ENCODE results near the gene IMMP2L.
A peak's percentile ranks its signal among the peaks of the same experiment; 100 is the strongest.
"Not testable (repeated sequence)": the region's sequence is repeated elsewhere in the genome, so short reads cannot be mapped to it uniquely, and the experiment has no call there.

The IMMP2L gene

DNA sequence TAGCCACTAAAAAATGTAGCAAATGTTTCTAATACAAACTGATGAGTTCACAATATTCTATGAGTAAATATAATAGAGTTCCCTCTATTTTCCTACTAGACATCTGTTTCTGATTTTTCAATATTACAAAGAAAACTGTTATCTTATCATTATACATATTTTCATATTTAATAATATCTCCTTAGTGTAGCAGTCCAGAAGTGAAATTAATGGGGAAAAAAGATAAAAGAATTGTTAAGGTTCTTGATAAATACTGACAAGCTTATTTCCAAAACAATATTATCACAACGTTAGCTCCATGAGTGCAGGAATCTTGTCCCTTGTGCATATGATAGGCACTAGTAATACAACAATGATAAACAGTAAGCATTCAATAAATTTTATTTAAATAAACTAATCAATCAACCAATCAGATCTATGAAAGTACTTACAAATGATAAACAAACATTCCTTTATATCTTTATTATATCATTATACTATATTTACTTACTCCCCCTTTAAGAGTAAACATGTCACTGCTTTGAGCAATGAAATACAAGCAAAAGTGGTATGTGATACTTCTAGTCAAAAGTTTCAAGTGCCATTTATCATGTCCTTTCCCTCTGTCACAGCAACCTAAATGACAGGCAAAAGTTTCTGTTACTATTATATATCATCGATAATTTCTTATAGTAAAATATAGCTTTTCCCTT is 103.1 kb downstream of the IMMP2L start:
- no peak for DNase-seq

DNA sequence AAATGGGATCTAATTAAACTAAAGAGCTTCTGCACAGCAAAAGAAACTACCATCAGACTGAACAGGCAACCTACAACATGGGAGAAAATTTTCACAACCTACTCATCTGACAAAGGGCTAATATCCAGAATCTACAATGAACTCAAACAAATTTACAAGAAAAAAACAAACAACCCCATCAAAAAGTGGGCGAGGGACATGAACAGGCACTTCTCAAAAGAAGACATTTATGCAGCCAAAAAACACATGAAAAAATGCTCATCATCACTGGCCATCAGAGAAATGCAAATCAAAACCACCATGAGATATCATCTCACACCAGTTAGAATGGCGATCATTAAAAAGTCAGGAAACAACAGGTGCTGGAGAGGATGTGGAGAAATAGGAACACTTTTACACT is 111.6 kb downstream of the IMMP2L start:
- not testable (repeated sequence) for DNase-seq

DNA sequence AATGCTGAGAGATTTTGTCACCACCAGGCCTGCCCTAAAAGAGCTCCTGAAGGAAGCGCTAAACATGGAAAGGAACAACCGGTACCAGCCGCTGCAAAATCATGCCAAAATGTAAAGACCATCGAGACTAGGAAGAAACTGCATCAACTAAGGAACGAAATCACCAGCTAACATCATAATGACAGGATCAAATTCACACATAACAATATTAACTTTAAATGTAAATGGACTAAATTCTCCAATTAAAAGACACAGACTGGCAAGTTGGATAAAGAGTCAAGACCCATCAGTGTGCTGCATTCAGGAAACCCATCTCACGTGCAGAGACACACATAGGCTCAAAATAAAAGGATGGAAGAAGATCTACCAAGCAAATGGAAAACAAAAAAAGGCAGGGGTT is 114.8 kb downstream of the IMMP2L start:
- not testable (repeated sequence) for DNase-seq

DNA sequence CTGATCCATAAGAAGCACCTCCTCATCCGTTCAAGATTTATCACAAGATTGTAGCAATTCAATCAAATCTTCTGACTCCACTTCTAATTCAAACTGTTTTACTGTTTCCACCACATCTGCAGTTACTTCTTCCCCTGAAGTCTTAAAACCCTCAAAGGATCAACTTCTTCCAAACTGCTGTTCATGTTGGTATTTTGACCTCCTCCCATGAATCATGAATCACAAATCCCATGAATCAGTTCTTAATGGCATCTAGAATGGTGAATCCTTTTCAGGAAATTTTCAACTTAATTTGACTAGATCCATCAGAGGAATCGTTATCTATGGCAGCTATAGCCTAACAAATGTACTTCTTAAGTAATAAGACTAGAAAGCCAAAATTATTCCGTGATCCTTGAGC is 122.3 kb downstream of the IMMP2L start:
- DNase-seq = no peak

DNA sequence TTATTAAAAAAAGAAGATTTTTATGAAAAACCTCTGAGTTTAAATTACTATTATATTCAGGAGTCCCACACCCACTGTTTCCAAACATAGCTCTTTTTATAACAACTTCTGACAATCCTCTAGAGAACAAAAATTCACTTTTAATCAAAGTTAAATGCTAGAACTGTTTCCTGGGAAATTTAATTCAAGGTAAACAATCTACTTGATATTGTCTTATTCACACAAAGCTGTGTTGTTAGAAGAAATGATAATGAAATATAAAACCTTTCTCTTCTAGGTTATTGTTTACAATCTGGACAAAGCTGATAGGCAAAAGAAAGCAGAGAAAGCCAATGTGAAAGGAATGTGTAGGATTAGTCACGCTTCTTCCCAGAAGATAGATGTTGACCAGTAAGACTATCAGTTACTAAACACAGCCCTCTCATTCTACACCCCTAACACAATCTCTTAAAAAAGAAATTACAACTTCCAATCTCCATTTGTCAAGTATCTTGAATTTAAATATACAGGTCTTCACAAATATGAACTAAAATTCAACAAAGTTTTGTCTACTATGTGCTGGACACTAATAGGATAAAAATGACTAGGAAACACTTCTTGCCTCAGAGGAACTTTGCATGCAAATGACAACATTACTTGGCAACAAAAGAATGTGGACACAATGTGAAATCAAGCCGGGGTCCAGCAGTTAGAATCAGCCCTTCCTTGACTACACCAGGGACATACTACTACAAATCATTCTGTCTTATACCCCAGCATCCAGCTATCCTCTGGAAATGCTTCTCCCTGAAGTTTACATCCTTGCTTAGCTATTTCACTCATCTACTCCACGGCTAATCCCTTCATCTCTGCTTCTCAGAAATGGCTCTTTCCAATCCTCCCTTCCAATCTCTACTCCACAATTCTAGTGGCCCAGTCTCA is 123.7 kb downstream of the IMMP2L start:
- DNase-seq = no peak

DNA sequence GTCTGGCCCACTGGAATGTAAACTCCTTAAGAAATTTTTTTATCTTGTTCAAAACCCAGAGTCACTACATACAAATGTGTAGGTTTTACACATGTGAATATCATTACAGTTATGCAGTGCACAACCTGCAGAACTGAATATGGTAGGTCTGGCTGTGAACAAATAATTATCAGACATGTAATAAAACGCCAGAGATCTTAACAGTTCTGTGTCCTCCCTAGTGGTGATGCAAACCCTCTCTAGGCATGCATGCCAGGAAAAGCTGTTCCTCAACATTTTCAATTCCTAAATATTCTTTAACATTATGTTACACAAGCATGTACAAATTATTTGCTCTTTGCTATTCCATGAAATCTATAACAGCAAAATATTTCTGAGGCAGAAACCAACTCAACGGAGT is 124.6 kb downstream of the IMMP2L start:
- no peak for DNase-seq

DNA sequence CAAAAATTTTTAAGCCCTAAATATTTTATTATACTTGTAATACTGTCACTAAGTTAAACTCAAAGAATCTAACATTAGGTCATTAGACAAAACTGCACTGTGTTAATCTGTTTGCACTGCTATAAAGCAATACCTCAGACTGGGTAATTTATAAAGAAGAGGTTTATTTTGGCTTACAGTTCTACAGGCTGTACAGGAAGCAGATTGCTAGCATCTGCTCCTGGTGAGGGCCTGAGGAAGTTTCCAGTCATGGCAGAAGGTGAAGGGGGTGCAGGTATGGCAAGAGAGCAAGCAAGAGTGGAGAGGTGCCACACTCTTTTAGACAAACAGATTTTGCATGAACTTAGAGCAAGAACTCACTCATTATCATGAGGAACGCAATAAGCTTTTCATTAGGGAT is 125.7 kb downstream of the IMMP2L start:
- no peak for DNase-seq

DNA sequence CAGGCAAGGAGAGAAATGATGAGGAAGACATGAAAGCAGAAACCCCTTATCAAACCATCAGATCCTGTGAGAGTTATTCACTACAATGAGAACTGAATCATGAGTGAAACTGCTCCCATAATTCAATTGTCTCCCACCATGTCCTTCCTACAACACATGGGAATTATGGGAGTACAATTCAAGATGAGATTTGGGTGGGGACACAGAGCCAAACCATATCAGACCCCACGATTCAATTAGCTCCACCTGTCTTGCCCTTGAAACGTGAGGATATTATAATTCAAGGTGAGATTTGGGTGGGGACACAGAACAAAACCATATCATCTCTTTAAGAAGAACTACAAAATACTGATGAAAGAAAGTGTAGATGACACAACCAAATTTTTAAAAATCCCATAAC is 128.9 kb downstream of the IMMP2L start:
- no peak for DNase-seq

DNA sequence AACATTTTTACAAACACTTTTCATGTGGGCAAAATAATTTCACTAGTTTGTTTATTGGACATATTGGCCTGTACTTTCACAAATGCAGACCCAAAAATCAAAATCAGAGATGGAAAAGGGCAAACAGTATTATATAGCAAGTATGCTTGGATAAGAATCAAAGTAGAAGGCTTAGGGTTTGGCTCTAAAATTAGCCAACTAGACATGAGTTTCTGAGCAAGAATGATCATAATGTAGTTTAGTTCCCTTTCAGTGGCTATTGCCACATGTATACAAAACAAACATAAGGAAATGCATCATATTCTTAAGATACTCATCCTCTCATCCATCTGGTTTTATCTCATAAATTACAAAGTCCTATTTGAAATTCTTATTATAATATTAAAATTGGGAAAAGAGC is 132.5 kb downstream of the IMMP2L start:
- DNase-seq = peak; percentile 10 to 14

DNA sequence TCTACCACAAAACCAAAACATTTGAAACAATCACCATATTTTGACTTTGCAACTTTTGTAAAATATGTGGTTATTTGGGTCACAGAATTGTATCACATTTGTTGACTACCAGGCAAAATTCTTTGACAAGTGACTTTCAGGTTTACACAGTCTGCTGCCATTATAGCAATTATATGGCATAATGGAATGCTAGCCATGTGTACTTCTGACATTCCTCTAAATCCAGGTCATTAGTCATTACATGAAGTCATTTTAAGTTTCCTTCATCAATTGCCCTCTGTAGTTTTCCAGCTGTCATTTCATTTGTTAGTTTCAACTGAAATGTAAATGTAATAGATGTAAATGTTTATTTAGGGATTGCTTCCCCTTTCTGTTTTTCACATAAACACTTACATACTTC is 137.5 kb downstream of the IMMP2L start:
- DNase-seq = no peak

DNA sequence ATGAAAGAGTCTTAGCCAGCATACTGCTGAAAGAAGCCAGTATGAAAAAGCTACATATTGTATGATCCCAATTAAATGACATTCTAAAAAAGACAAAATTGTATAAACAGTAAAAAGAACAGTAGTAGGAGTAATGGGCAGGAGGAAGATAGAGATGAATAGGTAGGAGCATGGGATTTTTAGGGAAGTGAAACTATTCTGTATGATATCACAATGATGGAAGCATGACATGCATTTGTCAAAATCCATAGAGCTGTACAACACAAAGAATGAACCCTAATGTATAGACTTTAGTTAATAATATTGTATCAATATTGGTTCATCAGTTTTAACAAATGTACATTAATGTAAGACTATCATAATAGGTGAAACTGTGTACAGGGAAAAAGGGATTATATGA is 147.9 kb downstream of the IMMP2L start:
- DNase-seq = no peak

DNA sequence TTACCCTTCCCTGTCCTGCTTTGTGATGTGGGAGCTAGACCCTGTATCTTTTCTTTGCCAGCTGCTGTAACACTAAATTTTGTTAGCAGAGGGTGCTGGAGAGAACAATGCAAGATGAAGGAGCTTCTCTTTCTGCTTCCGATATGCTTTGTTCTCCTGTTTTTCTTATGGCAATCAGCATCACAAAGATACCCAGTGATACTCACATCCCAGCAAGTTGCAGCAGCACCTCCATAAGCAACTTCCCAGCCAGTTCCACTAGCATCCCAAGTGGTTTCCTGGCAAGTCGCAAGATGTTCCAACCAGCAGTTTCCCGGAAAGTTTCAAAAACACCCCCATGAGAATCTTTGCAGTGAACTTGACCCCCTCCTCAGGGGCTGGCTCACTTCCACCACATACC is 148.6 kb downstream of the IMMP2L start:
- no peak for DNase-seq

DNA sequence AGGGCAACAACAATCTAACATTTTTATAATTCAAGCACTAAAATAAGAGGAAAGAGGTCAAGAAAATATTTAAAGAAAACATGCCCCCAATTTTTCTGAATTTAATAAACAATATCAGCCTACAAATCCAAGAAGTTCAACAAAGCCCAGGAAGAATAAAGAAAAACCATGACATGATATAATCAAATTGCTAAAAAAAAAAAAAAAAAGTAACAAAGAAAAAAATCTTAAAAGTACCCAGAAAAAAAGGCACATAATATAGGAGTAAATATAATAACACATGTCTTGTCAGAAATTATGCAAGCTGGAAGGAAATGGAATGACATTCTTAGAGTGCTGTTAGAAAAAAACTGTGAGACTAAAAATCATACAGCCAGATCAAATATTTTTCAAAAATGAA is 151.4 kb downstream of the IMMP2L start:
- DNase-seq = no peak

DNA sequence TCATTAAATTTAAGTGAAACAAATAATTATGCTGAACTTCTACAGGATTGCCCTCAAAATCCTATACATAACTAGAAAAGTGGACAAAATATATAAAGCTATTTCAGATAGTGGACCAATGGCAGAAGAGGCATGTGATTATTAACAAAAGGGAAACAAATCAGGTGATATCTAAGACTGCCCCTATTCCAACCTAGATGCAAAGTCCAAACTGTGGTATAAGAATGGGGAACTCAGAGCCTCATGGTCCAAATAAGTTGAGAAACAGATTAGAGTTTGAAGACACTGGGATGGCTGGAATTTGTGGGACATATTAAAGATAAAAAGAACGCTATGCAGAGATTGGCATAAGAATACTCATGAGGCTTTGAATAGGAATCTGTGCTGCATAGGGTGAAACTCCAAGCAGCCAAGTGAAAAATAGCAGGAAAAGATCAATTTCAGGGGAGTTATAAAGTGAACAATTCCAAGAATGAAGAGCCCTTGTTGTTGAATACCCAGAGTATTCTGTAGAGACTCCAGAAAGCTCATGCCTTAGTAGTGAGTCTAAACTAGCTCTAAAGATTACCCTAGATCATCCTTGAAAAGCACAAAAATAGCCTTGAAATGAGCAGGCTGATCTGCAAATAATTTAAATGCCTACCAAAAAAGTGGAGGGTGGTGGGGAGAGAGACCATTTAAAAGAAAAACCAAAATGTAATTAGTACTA is 152.4 kb downstream of the IMMP2L start:
- no peak for DNase-seq

DNA sequence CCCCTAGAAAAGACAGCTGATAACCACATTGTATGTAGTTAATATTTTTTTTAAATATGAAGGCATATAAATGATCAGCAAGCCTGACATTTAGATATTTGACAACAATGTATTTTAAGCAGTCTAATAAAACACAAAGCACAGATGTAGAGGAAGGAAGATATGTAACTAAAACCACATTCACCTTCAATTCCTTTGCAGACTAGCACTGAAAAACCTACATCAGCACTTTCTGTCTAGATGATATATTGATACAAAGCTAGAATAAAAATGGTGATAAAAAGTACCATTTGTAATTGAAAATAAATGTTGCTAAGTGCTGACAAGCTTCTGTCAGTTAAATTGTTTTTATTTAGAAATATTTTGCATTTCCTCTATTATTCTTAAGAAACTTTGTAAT is 153.6 kb downstream of the IMMP2L start:
- no peak for DNase-seq

DNA sequence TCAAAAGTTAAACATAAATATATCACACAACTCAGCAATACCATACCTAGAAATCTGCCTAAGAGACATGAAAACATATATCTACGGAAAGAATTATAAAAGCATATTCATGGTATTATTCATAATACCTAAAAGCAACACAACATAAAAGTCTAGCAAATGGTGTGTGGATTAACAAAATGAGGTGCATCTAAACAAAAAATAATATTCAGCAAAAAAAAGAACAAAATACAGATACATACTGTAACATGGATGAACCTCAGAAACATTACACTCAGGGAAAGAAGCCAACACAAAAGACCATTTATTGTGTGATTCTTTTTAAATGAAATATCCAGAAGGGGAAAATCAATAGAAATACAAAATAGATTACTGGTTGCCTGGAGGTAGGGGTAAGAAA is 155.0 kb downstream of the IMMP2L start:
- no peak for DNase-seq

DNA sequence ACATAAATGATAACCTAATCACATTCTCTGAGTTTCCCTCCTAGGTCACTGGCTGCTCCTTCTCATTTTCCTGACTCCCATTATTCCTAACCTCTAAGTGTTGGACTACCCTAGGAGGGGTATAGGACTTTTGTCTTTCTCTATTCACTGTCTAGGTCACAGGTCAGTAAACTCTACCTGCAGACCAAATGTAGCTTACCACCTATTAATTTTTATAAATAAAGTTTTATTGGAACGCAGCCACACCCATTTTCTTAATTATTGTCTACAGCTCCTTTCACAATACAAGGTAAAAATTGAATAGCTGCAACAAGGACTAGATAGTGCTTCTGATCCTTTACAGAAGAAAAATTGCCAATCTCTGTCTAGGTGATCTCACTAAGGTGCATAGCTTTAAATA is 156.7 kb downstream of the IMMP2L start:
- no peak for DNase-seq

DNA sequence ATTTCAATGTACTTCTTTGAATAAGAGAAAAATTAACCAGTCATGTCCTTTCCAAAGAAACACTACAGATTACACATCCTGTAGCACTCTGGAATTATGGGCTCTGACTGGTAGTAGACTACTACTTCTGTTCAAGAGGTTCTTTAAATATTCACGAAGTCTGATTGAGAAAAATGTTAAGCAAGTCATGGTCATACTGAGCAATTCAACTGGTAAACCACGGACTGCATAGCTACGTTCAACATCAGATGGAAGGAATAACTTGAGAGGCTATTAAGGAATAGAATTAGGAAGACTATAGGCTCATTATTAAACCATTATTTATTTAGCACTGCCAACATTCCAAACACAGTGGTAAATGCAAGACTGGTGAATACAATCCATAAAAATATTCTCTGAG is 160.8 kb downstream of the IMMP2L start:
- DNase-seq = no peak

DNA sequence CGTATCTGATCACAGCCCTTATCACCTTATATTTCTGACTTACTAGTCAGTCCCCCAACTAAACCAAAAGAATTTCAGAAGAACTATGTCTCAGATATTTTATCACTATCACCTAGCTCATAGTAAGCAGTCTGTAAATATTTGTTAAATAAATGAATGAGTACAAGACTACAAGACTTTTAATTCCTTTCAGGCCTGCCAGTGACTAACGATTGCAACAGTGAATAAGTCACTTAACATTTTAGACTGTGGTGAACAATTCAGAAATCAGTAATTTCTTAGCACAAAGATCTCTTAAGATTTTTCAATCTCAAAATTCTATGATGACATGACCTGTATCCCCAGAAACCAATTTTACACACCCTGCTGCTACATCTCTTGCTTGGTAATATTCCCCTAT is 162.2 kb downstream of the IMMP2L start:
- no peak for DNase-seq

DNA sequence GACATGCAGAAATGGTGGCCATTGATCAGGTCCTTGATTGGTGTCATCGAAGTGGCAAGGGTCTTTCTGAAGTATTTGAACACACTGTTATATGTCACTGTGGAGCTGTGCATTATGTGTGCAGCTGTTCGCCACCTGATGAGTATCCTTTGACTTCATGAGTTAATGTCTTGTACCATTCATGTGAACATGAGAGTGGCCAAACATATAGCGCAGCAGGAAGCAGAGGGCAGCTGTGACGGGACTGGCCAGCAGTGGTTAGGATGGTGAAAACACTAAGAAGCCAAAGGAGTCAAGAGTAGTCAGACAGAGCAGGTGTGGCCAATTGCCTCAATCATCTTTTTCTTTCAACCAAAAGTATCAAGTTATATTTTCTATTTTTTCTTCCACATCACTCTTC is 167.4 kb downstream of the IMMP2L start:
- DNase-seq = no peak

DNA sequence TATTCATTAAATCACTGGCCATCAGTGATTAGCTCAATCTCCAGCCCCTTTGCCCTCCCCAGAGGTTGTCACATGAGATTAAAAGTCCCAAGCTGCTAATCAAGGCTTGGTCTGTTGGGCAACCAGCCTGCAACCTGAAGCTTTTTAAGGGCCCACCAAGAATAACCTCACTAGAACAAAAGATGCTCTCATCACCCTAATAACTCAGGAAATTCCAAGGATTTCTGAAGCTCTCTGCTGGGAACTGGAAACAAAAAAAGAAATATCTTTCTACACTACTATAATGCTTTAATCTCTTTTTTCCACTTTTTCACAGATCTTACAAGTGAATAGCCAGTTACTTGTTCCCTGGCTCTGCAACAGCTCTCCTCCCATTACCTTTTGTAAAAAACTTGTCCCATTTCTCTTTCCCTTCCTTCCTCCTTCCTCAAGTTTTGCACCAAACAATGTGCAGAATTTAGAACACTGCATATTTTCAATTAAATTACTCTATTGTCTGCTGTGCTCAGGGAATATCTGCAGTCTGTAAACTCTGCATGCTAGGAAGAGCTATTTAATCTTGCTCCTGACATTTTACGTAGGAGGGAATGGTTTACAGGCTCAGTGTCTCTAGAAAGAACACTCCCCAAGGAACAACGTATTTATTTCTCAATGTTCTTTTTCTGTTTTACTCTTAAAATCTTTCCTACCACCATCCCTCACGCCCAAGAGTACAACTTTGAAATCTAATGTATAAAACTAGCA is 169.1 kb downstream of the IMMP2L start:
- DNase-seq = no peak

DNA sequence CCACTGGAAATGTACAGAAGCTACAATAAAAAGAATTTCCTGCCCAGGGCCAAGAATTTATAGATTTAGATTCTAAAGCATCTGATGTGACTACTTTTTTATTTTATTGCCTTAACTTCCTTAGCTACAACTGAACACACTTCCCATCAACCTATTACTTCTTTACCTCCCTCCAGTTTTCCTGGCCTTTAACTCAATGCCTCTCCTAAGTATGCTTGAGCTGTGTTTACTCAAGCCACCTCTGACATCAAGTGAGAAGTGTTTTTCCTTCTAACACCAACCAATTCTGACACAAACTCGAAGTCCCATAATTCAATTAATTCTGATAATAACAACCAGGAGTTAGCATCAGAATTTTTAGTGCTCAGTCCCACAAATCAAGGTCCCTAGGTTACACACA is 170.0 kb downstream of the IMMP2L start:
- no peak for DNase-seq

DNA sequence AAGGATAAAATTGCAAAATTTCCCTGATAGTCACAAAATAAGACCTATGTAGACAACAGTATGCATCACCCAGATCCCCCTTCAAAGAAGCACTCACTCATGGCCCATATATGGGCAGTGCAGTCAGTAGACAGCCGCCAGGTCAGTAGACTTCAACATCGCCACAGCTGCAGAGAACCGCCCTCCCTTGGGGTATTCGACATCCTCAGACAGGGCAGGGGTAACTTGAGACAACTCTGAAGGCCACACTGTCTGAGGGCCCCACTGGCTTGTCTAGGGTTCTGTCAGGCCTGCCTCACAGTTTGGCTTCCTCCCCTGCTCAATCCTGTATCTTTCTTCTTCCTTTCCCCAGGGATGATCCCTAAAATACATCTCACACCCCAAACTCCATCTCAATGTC is 172.3 kb downstream of the IMMP2L start:
- DNase-seq = no peak

All from inflammatory macrophage (primary cell).